ENCODE data around the gene PTPRG. TPM values are rescaled to one million over a fixed set of nuclear protein-coding genes. Genes with fewer than 3 reads are reported as not detected.

The PTPRG gene
- total RNA-seq, 1 experiment from 2014 or later: 0.74 TPM

DNA sequence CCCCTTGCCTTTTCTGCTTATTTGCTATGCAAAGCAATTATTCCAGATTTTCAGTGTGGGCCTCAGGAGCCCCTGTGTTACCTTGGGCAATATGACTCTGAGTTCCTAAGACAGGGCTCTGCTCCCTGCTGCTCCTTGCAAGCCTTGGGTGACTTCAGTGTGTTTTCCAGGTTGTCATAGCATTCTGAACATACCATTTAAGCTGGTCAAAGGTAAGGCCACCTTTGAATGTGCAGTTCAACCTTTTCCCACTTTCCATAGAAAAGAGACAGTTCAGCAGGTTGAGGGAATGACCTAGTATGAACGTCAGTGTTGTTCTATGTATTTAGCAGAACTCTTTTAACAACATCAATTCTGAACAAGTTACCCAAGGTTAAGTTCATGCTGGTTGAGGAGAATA, 302.2 kb downstream of the PTPRG start:
- no peaks in the 10 kb centered on the region for H3K27me3 ChIP-seq (ENCODE audit: control insufficient read depth, insufficient read depth, low read length)
- in situ Hi-C loops (cut with HindIII; ENCODE audit: low pct_unique_long_range_greater_than_20kb, low sequenced_read_pairs) (no loop called here), intact Hi-C loops (cut with micrococcal nuclease; ENCODE audit: unreplicated experiment) (loop anchor here (10.0 kb wide), 1 partner anchor 321 kb away; no protein-coding TSS in a partner anchor)
- ChIA-PET POLR2A (no interaction called here), CTCF (no interaction called here)
- TF ChIP-seq SIN3A (IDR thresholded peaks at IDR 0.05; ENCODE audit: borderline replicate concordance, insufficient read depth, low read depth, low read length): no peak
- no peak for TF ChIP-seq TCF7L2 (IDR thresholded peaks at IDR 0.05; ENCODE audit: low read depth, low read length)
- TF ChIP-seq REST (IDR thresholded peaks at IDR 0.05; ENCODE audit: insufficient read depth in 1 of 2, low read depth in 2 of 2, low read length in 1 of 2): no peak
- TF ChIP-seq, protein P1, sequence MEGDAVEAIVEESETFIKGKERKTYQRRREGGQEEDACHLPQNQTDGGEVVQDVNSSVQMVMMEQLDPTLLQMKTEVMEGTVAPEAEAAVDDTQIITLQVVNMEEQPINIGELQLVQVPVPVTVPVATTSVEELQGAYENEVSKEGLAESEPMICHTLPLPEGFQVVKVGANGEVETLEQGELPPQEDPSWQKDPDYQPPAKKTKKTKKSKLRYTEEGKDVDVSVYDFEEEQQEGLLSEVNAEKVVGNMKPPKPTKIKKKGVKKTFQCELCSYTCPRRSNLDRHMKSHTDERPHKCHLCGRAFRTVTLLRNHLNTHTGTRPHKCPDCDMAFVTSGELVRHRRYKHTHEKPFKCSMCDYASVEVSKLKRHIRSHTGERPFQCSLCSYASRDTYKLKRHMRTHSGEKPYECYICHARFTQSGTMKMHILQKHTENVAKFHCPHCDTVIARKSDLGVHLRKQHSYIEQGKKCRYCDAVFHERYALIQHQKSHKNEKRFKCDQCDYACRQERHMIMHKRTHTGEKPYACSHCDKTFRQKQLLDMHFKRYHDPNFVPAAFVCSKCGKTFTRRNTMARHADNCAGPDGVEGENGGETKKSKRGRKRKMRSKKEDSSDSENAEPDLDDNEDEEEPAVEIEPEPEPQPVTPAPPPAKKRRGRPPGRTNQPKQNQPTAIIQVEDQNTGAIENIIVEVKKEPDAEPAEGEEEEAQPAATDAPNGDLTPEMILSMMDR (IDR thresholded peaks at IDR 0.05): no peak
- DNase-seq (ENCODE audit: low read depth, low spot score) (no peak), ATAC-seq (no peak)
- no TSS peak for BruUV-seq (replicated peaks)
- no peak overlapping the region for H3K27ac ChIP-seq (ENCODE audit: low read length)
- no peaks in the 10 kb centered on the region for H3K36me3 ChIP-seq (ENCODE audit: control insufficient read depth, insufficient read depth, low read length)
- no peak overlapping the region for H3K4me3 ChIP-seq (ENCODE audit: low read depth in 2 of 2, low read length in 2 of 2)
- H3K9me3 ChIP-seq (ENCODE audit: control insufficient read depth, insufficient read depth, low read depth, low read length): no peaks in the 10 kb centered on the region
- H3K4me1 ChIP-seq (ENCODE audit: control insufficient read depth, insufficient read depth, low read length): no peaks in the 10 kb centered on the region

DNA sequence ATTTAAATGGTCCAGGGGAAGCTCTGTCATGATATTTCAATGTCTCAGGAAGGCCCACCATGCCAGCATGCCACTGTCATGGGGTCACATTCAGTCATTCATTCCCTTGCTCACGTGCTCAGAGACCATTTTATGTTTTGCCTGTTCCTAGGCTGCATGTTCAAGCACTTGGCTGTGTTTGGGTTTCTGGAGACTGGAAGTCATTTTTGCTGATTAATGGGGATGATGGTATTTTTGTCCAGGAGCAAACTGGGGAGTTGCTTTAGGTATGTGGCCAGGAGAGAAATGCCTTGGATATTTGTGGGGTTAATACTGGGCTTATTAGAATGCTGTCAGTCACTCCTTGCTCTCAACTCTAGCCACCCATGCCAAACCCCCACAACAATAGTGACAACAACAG, 303.5 kb downstream of the PTPRG start:
- intact Hi-C loops (cut with micrococcal nuclease; ENCODE audit: unreplicated experiment) (loop anchor here (10.0 kb wide), 1 partner anchor 320 kb away; no protein-coding TSS in a partner anchor), in situ Hi-C loops (cut with HindIII; ENCODE audit: low pct_unique_long_range_greater_than_20kb, low sequenced_read_pairs) (no loop called here)
- CTCF ChIA-PET: no interaction called here
- TF ChIP-seq TCF7L2 (IDR thresholded peaks at IDR 0.05; ENCODE audit: low read depth, low read length): no peak
- TF ChIP-seq, protein P1 (IDR thresholded peaks at IDR 0.05): no peak
- no peak for TF ChIP-seq REST (IDR thresholded peaks at IDR 0.05; ENCODE audit: insufficient read depth in 1 of 2, low read depth in 2 of 2, low read length in 1 of 2)
- no peak for TF ChIP-seq POLR2AphosphoS5 (IDR thresholded peaks at IDR 0.05; ENCODE audit: low read depth, low read length)
- no peak for TF ChIP-seq SIN3A (IDR thresholded peaks at IDR 0.05; ENCODE audit: borderline replicate concordance, insufficient read depth, low read depth, low read length)
- BruUV-seq (replicated peaks): no TSS peak
- Histone ChIP-seq H3K4me1 (ENCODE audit: control insufficient read depth, insufficient read depth, low read length) (no peaks in the 10 kb centered on the region), H3K36me3 (ENCODE audit: control insufficient read depth, insufficient read depth, low read length) (no peaks in the 10 kb centered on the region), H3K4me3 (ENCODE audit: low read depth in 2 of 2, low read length in 2 of 2) (no peak overlapping the region), H3K9me3 (ENCODE audit: control insufficient read depth, insufficient read depth, low read depth, low read length) (no peaks in the 10 kb centered on the region), H3K27me3 (ENCODE audit: control insufficient read depth, insufficient read depth, low read length) (no peaks in the 10 kb centered on the region), H3K27ac (ENCODE audit: low read length) (no peak overlapping the region)
- no peak for ATAC-seq
- no peak for DNase-seq (ENCODE audit: low read depth, low spot score)
- POLR2A ChIA-PET: no interaction called here

All from Panc1 (cell line).